Endothelial cell of umbilical vein (primary cell): Measurements from ENCODE around the gene TSPAN13. TPM values are rescaled to one million over a fixed set of nuclear protein-coding genes. Genes with fewer than 3 reads are reported as not detected.

ENCODE experiments used
- BruUV-seq: library from RNA; stranded (reverse); fragments of 400-500 nt; replicated peaks from 2 replicates; lab custom pipeline; 2021; lab: Mats Ljungman, UMichigan
- CTCF ChIA-PET: fragments of 300-600, 350-600 bp; sonication (Branson Sonifier 250); formaldehyde crosslinking; loops from one replicate; lab custom pipeline; 2021; ENCODE audit warnings: antibody characterized with exemption, inconsistent platforms; lab: Charles Lee
- POLR2A ChIA-PET: fragments of 300-600, 350-600 bp; sonication (Branson Sonifier 250); formaldehyde crosslinking; loops from one replicate; lab custom pipeline; 2021; ENCODE audit warnings: antibody characterized with exemption, inconsistent platforms; lab: Charles Lee
- DNase-seq: peaks from one replicate; pipeline ENCODE4 v3.0.0-alpha.2; 2011; ENCODE audit warnings: low read depth, low spot score
- FAIRE-seq: peaks from 2 replicates; lab custom pipeline; 2011; peaks lifted over from hg19 to GRCh38; lab: Jason Lieb, UNC
- H2AFZ ChIP-seq: 2 replicates; pipeline ENCODE4 v1.6.0; 2012; ENCODE audit warnings: low read depth, low read length, control low read depth, inconsistent platforms
- H3K27ac ChIP-seq: 2 replicates; pipeline ENCODE4 v1.5.1; 2011; ENCODE audit warnings: low read depth, mild to moderate bottlenecking, control low read depth, low read length, moderate library complexity; ENCODE audit not compliant: insufficient read depth
- H3K27me3 ChIP-seq, 2 experiments: 2 replicates each; pipeline versions ENCODE4 v1.6.0 to v1.6.1; 2011; ENCODE audit warnings: low read length in 2 of 2, mixed read lengths in 1 of 2; ENCODE audit not compliant: control insufficient read depth in 2 of 2, insufficient read depth in 2 of 2
- H3K36me3 ChIP-seq, 2 experiments: 2 replicates in 1 of 2; 3 replicates in 1 of 2; pipeline ENCODE4 v1.5.1; 2011; ENCODE audit warnings: low read length in 2 of 2, mild to moderate bottlenecking in 1 of 2, moderate library complexity in 1 of 2; ENCODE audit not compliant: control insufficient read depth in 2 of 2, insufficient read depth in 2 of 2; ENCODE audit errors: extremely low read depth in 1 of 2
- H3K4me1 ChIP-seq: 3 replicates; pipeline ENCODE4 v1.5.1; 2011; ENCODE audit warnings: mild to moderate bottlenecking, low read length; ENCODE audit not compliant: control insufficient read depth, insufficient read depth; ENCODE audit errors: extremely low read depth
- H3K4me2 ChIP-seq: 2 replicates; pipeline ENCODE4 v1.6.1; 2011; ENCODE audit warnings: low read length, control low read depth, mixed read lengths; ENCODE audit not compliant: insufficient read depth
- H3K4me3 ChIP-seq, 3 experiments: fragments of 200-600 bp in 1 of 3; sonication (generic), shearing (Covaris generic) in 1 of 3; replicated peaks in 1 of 3; 2 replicates each; pipeline ENCODE4 v1.5.1; 2011 to 2016; ENCODE audit warnings: control low read depth in 3 of 3, low read length in 3 of 3, mild to moderate bottlenecking in 2 of 3, inconsistent platforms in 1 of 3, low read depth in 1 of 3, moderate library complexity in 1 of 3; ENCODE audit not compliant: insufficient read depth in 1 of 3
- H3K79me2 ChIP-seq: 2 replicates; pipeline ENCODE4 v1.6.0; 2012; ENCODE audit warnings: low read length, inconsistent platforms; ENCODE audit not compliant: control insufficient read depth, insufficient read depth
- H3K9ac ChIP-seq: replicated peaks from 2 replicates; pipeline ENCODE3; 2011; ENCODE audit warnings: low read length, control low read depth; ENCODE audit not compliant: insufficient read depth; ENCODE audit errors: extremely low read depth
- H3K9me1 ChIP-seq: replicated peaks from 3 replicates; pipeline ENCODE4 v1.6.0; 2011; ENCODE audit warnings: mild to moderate bottlenecking, low read length; ENCODE audit not compliant: control insufficient read depth, insufficient read depth; ENCODE audit errors: extremely low read depth
- H3K9me3 ChIP-seq: replicated peaks from 2 replicates; pipeline ENCODE4 v1.5.1; 2012; ENCODE audit warnings: low read length, inconsistent platforms; ENCODE audit not compliant: control insufficient read depth, insufficient read depth
- H4K20me1 ChIP-seq: replicated peaks from 2 replicates; pipeline ENCODE3; 2011; ENCODE audit warnings: mild to moderate bottlenecking, low read length; ENCODE audit not compliant: control insufficient read depth, insufficient read depth; ENCODE audit errors: extremely low read depth
- CTCF ChIP-seq, 2 donors: IDR thresholded peaks; 1 replicate in 1 of 2; 2 replicates in 1 of 2; pipeline ENCODE4 v1.5.1; 2011; ENCODE audit warnings: low read length in 2 of 2, mild to moderate bottlenecking in 2 of 2, moderate library complexity in 2 of 2, control low read depth in 1 of 2, inconsistent platforms in 1 of 2, low read depth in 1 of 2; ENCODE audit not compliant: insufficient read depth in 1 of 2; ENCODE audit errors: extremely low read depth in 1 of 2
- EZH2 ChIP-seq: IDR thresholded peaks from 2 replicates; pipeline ENCODE4 v1.6.1; 2012; ENCODE audit warnings: borderline replicate concordance, low read depth, mild to moderate bottlenecking, moderate library complexity, low read length, inconsistent platforms; ENCODE audit not compliant: severe bottlenecking
- FOS ChIP-seq: IDR thresholded peaks from 2 replicates; pipeline ENCODE4 v1.6.1; 2011; ENCODE audit warnings: mild to moderate bottlenecking, low read length, moderate library complexity, borderline replicate concordance; ENCODE audit not compliant: insufficient read depth
- GATA2 ChIP-seq: IDR thresholded peaks from 2 replicates; pipeline ENCODE4 v1.7.0; 2011; ENCODE audit warnings: low read depth, mild to moderate bottlenecking, moderate library complexity, mixed read lengths, low read length; ENCODE audit not compliant: insufficient read length, insufficient read depth
- JUN ChIP-seq: IDR thresholded peaks from 2 replicates; pipeline ENCODE4 v1.6.1; 2011; ENCODE audit warnings: borderline replicate concordance, low read depth; ENCODE audit not compliant: insufficient read length, insufficient read depth
- MAX ChIP-seq: IDR thresholded peaks from 2 replicates; pipeline ENCODE4 v1.6.1; 2011; ENCODE audit not compliant: insufficient read depth, insufficient read length
- MYC ChIP-seq: IDR thresholded peaks from one replicate; pipeline ENCODE4 v1.6.1; 2011; ENCODE audit warnings: mild to moderate bottlenecking, low read depth, low read length
- POLR2A ChIP-seq: IDR thresholded peaks from 2 replicates; pipeline ENCODE4 v1.6.1; 2012; ENCODE audit warnings: low read depth, mild to moderate bottlenecking, control low read depth, low read length
- POLR2AphosphoS5 ChIP-seq: IDR thresholded peaks from 2 replicates; pipeline ENCODE4 v1.6.1; 2012; ENCODE audit warnings: low read depth, mild to moderate bottlenecking, control low read depth, low read length, moderate library complexity; ENCODE audit not compliant: insufficient read depth
- dilution Hi-C: fragments of 300-500 bp; cut with MboI; formaldehyde crosslinking; loops from one replicate; pipeline ENCODE4 v1.15.0; 2019; ENCODE audit warnings: low sequenced_read_pairs; ENCODE audit not compliant: extremely low pct_ligation_motif_present
- intact Hi-C: fragments of 100-400 bp; cut with micrococcal nuclease; formaldehyde crosslinking; loops from one replicate; pipeline ENCODE4 v1.10.0; 2022
- polyA plus RNA-seq, 4 experiments: library from polyadenylated mRNA; depleted of rRNA in 3 of 4; stranded (reverse) in 3 of 4; unstranded in 1 of 4; fragments of >200 nt; gene quantifications; 2 replicates each; pipeline versions ENCODE4 v1.2.1 to v1.2.3, GENCODE V29; 2011 to 2012; ENCODE audit warnings: missing spikeins in 1 of 4
- total RNA-seq: library from RNA; stranded (reverse); gene quantifications from 2 replicates; pipeline ENCODE4 v1.2.3, GENCODE V29; 2021

TSPAN13 gene
- total and polyA plus RNA-seq, 2 donors (not counting 3 experiments of a cell fraction or from before 2014, with no cell fraction given): 13.3 to 33.0 TPM

- no peak for DNase-seq
- Histone ChIP-seq H3K27ac (no peak overlapping the region), H3K4me3 (no peak overlapping the region), H3K9me1 (no peaks in the 10 kb centered on the region), H3K36me3 (no peaks in the 10 kb centered on the region), H3K27me3 (no peaks in the 10 kb centered on the region), H3K9ac (no peak overlapping the region), H4K20me1 (no peaks in the 10 kb centered on the region), H3K4me2 (no peak overlapping the region), H3K79me2 (no peaks in the 10 kb centered on the region), H3K4me1 (no peaks in the 10 kb centered on the region), H2AFZ (no peak overlapping the region), H3K9me3 (no peaks in the 10 kb centered on the region)
- BruUV-seq: no TSS peak
- POLR2A ChIA-PET: no interaction called here
- TF ChIP-seq MAX (no peak), EZH2 (no peak), GATA2 (no peak), POLR2AphosphoS5 (no peak), JUN (no peak)
- no peak for FAIRE-seq
- intact Hi-C loops: no loop called here
- CTCF ChIA-PET: no interaction called here
- dilution Hi-C loops: no loop called here
These were observed 31.8 kb downstream of the TSPAN13 start for GRCh38 chr7:16785321-16785720.

GRCh38 chr7:16785846-16786245 lies 32.3 kb downstream of the TSPAN13 start:
- Histone ChIP-seq H4K20me1 (no peaks in the 10 kb centered on the region), H3K4me3 (no peak overlapping the region), H3K36me3 (no peaks in the 10 kb centered on the region), H3K9ac (no peak overlapping the region), H3K4me2 (no peak overlapping the region), H3K27me3 (no peaks in the 10 kb centered on the region), H3K79me2 (no peaks in the 10 kb centered on the region), H3K4me1 (no peaks in the 10 kb centered on the region), H2AFZ (no peak overlapping the region), H3K27ac (no peak overlapping the region), H3K9me1 (no peaks in the 10 kb centered on the region), H3K9me3 (no peaks in the 10 kb centered on the region)
- BruUV-seq: no TSS peak
- TF ChIP-seq MYC (no peak), POLR2A (no peak), POLR2AphosphoS5 (no peak), MAX (no peak), JUN (no peak), EZH2 (no peak), GATA2 (no peak), FOS (no peak), CTCF (IDR thresholded peaks at IDR 0.05; ENCODE audit: extremely low read depth in 1 of 2, insufficient read depth in 1 of 2, low read depth in 1 of 2, low read length in 2 of 2) (no peak)
- intact Hi-C loops: no loop called here
- dilution Hi-C loops: no loop called here
- ChIA-PET CTCF (interaction anchor here (0.9 kb wide), 1 partner anchor 30 kb away, joined by 3 read pairs; no protein-coding TSS in a partner anchor), POLR2A (no interaction called here)
- DNase-seq (no peak), FAIRE-seq (no peak)
